NCI-H2107 treated with DMSO at 0.1 percent for 48 hours (cell line): ENCODE results near the gene PRSS1.
A peak's percentile ranks its signal among the peaks of the same experiment; 100 is the strongest.
"Not testable (repeated sequence)": the region's sequence is repeated elsewhere in the genome, so short reads cannot be mapped to it uniquely, and the experiment has no call there.

Source experiments
- DNase-seq: peaks from one replicate; lab custom pipeline; 2025; ENCODE audit not compliant: unreplicated experiment; lab: John Stamatoyannopoulos, UW

The PRSS1 gene

DNA sequence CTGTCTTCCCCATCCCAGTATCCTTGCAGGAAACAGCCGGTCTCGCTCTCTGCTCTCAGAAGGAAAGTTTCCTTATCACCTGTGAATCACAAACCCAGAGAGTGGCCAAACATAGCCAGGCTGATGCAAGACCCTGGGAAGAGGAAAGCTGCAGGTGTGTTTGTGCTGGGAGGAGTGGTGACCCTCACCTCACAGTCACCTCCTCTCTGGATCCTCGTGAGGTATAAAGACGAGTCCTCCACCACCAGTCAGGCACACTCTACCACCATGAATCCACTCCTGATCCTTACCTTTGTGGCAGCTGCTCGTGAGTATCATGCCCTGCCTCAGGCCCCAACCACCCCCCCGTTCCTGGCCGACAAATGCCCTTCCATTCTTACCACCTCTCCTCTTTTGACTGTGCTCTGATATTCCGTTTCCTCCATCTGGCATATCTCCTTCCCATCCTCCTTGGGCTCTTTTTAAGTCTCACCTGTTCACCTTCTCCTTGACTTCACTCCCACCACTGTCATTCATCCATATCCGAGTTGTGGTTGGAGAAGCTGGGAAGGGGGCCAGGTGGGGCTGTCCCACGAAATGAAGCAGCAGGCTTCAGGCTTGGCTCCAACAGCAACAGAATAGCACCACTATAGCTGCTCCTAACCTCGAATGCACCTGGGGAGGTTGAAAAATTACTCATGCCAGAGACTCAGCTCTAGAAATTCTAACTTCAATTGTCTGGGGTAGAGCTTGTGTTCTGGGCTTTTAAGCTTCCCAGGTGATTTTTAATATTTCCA is at the start of gene PRSS1:
Gene PRSS1, plus strand, starts transcription at position 255 of the 776 bp plus-strand sequence. Its CDS starts 13 bp downstream, at position 268.
- DNase-seq = peak; percentile 62

DNA sequence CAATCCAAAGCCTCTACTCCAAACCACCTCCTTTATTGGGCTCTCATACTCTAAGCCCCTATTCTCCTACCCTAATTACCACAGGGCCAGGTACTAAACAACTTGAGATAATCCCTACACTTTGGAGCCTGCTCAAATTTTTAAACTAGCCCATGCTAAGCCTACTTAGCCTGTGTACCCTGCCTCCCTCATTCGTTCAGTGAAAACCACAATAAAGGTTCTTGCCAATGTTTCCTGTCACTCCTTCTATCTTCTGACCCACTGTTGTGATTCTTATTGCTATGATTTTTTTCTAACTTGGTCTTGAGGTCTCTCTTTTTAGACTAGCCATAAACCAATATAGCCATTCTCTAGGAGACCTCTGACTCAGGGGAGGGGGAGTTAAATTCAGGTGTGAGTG is 48.3 kb upstream of the PRSS1 start:
- DNase-seq = not testable (repeated sequence)

GRCh38 chr7:142703655-142704305 is 45.5 kb upstream of the PRSS1 start:
- DNase-seq = no peak

DNA sequence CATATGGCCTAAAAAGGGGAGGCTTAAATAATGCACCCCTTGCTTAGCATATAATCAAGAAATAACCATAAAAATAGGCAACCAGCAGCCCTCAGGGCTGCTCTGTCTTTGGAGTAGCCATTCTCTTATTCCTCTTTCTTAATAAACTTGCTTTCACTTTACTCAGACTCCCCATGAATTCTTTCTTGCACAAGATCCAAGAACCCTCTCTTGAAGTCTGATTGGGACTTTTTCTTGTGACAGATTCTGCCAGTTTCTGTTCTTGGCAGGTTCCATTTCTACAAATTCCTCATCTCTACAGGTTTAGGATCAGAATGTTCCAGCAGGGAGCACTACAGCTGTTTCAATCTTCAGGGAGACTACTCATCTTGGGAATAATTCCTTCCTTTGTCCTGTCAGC is 40.5 kb upstream of the PRSS1 start:
- not testable (repeated sequence) for DNase-seq

DNA sequence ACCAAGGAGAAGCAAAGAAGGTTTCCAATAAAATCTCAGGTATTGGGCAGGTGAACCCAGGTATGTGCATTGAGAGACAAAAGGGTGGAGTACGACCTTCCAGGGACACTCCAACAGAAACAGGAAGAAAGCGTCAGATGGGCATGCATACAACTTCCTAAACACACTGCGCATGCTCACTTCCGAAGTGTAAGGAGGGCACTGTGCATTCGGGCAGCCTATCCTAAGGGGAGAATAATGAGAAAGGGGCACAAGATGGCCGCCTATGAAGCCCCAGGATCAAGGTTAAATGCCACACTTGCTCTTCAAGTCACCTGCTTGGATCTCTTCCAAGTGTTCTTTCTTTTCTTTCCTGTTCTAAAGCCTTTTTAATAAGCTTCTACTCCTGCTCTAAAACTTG is 39.4 kb upstream of the PRSS1 start:
- DNase-seq = no peak

DNA sequence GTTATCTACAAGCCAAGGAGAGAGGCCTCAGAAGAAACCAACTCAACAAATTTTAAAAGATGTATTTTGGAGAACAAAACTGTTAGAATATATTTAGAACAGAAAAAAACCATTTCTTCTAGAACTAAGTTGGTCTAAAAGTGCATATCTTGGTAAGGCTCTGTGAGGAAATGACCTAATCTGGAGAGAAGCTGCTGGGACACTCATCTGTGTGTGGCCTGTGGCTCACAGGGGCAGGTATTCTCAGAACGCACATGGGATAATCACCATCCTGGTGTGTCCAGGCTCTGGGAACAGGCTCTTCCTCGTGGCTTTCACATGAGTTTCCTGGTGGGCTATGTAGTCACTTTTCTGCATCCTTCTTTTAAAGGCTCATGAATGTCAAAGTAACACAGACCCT is 38.1 kb upstream of the PRSS1 start:
- DNase-seq = no peak

DNA sequence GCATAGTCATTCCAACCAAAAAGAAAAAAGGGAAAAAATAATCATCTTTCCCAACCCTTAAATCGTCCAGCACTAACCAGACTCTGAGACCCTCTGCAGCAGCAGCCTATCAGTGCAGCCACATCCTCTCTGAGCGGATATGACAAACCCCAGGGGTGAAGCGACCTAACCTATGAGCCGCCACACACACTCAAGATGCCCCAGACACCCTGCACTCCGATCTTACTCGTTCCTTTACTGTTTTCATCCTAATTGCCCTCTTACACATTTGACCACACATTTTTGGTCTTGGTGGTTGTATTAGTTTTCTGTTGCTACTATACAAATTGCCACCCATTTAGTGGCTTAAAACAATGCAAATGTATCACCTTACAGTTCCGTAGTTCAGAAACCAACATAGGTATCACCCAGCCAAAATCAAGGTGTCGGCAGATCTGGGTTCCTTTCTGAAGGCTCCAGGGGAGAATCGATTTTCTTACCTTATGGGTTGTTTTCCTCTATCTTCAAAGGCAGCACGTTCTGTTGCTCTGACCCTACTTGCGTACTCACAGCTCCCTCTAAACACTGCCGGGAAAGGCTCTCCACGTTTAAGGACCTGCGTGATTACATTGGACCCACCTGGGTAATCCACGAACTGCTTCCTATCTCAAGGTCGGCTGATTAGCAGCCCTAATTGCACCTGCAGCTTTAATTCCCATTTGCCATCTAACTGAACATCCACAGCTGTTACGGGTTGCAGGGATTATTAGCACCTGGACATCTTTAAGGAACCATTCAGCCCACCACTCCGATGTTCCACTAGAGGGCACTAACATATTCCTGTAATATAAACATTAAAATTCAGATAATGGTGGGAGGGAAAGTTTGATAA is 37.3 kb upstream of the PRSS1 start:
- DNase-seq = peak; percentile 60

GRCh38 chr7:142712617-142712957 is 36.7 kb upstream of the PRSS1 start:
- no peak for DNase-seq

- DNase-seq = no peak
Measured at GRCh38 chr7:142714375-142714774, 34.9 kb upstream of the PRSS1 start.

GRCh38 chr7:142716596-142716995 is 32.7 kb upstream of the PRSS1 start:
- DNase-seq = no peak

GRCh38 chr7:142717453-142717852 is 31.8 kb upstream of the PRSS1 start:
- no peak for DNase-seq

DNA sequence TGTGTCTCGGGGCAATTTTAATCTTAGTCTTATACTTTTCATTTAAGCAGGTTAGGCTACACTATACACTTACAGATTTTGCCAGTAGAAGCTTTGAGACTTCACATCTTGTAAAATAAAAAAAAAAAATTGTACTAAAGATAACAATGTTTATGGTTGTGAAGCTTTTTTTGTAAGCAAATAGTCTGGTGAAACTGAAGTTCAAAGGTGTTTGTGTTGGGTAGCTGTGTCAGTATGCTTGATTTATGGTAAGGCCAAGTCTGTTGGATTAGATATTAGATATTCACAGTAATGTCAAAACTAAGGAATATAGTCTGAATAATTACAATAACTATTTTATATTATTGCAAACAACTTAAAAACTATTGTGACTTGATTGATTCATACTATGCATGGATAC is 31.0 kb upstream of the PRSS1 start:
- no peak for DNase-seq

- DNase-seq = no peak
Measured at GRCh38 chr7:142720172-142720773, 29.0 kb upstream of the PRSS1 start.

DNA sequence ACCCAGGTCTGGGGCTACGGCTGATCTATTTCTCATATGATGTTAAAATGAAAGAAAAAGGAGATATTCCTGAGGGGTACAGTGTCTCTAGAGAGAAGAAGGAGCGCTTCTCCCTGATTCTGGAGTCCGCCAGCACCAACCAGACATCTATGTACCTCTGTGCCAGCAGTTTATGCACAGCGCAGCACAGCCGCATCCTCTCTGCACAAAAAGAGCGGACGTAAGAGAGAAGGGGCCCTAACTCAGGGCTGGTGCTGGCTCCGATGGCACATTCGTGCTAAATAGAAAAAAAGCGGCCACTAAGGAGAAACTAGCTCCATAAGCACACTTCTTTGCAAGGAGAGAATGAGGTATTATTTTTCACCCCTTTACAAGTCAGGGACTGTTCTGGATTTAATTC is 28.3 kb upstream of the PRSS1 start:
- no peak for DNase-seq

- no peak for DNase-seq
Measured at GRCh38 chr7:142722248-142722794, 27.0 kb upstream of the PRSS1 start.

DNA sequence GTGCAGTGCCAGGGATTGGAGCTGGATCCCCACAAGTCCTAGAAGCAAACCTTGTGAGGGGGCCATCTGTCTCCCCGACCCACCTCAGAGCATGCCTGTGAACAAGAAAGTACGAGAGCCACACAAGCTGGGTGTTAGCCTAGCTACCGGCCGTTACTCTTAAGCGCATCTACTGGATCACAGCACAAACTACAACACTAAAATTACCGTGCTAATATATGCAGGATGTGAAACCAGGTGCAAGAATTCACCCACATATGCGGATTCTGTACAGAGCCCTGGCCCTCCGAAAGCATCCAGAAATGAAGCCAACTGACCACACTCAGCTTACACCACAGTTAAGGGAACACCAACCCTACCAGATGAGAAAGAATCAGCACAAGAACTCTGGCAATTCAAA is 16.0 kb upstream of the PRSS1 start:
- no peak for DNase-seq

DNA sequence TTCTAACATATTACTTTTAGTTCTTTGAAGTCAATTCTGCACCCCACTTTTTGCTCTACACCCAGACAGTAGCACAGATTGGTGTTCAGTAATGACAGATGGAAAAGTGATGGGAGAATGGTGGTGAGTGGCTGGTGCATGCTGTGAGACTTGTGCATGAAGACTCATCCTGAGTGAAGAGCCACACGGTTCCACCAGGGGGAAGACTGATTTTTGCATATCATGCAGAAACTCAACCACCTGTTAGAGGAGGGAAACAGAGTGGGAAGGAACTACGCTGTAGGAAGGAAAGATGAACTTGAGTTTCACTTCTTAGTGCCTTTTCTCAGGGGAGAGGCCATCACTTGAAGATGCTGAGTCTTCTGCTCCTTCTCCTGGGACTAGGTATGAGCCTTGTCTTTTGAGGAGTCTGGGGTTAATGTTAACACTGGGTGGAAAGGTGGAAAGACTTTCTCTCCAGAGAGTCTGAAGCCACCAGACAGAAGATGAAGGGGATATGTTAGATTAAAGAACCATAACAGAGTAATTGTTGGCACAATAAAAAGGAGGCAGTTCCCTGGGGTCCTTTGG is 9.3 kb upstream of the PRSS1 start:
- DNase-seq = no peak

DNA sequence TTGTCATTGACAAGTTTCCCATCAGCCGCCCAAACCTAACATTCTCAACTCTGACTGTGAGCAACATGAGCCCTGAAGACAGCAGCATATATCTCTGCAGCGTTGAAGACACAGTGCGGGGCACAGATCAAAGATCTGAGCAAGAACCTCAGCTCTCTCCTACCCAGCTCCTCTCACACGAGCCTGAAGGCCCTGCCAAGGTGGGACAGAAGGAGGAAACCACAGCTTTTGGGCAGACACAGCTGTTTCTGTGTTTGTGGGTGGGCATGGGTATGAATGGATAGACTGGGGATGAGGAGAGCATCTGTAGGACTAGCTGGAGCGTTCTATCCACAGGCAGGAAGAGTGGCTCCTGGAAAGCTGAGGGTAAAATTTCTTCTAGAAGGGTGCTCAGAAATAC is 8.5 kb upstream of the PRSS1 start:
- DNase-seq = no peak

DNA sequence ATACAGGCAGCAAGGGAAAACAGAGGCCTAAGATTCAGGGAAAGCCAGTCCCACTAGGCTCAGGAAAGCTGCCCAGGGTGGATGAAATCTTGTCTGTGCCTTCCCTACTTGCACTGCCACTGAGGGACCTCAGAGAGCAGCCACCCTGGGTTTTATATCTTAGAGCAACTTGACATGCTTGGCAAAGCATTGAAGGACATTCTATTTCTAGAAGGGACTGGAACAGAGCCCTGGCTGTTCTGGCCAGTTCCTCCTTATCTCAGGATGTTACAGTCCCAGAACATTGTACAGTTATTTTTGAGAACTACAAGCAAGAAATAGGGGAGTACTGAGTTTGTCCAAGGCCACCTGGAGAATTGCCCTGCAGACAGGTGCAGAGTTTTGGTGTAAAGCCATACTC is 7.3 kb upstream of the PRSS1 start:
- DNase-seq = not testable (repeated sequence)

DNA sequence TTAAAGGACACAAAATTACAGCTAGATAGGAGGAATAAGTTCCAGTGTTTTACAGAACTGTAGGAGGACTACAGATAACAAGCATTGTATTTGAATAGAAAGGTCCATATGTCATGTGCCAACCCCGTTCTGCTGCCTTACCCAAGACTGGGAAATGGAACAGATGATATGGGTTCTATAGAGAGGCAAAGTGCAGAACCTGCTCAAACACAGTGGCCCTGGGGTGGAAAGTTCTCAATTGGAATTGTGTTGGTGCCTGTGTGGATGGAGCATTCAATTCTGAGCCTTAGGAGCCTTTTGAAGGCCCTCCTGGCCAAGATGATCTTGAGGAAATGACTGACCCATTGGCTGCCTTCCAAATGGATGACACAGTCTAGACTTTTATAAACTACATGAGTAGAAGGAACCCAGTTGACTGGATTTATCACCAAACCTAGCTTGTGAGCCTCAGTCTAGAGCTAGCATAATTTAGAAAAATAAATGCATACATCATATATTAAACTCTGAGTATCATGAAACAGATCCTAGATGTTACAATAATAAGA is 4.1 kb upstream of the PRSS1 start:
- DNase-seq = no peak

- no peak for DNase-seq
Measured at GRCh38 chr7:142745745-142746144, 3.5 kb upstream of the PRSS1 start.
